ENCODE data around the gene PANK1.

PANK1 gene

DNA sequence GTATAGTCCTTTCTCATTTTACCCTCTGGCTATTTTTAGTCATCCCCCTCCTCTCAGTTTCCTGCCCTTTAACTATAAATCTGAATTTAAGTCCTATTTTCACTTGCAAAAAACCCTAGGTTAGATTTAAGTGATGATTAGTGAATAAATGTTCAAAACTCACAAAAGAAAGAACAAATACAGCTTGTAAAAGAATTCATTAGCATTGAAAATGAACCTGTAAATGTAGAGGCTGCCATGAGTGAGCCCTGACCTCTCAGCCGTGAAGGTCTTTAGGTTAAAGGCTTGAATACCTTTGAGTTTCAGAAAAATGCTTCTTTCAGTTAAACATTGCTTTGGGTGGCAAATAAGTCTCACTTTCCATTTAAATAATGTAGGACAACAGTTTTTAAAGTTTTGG is 107.7 kb downstream of the PANK1 start:
- no peak for DNase-seq (ENCODE audit: low read depth in 1 of 2, low spot score in 1 of 2)

DNA sequence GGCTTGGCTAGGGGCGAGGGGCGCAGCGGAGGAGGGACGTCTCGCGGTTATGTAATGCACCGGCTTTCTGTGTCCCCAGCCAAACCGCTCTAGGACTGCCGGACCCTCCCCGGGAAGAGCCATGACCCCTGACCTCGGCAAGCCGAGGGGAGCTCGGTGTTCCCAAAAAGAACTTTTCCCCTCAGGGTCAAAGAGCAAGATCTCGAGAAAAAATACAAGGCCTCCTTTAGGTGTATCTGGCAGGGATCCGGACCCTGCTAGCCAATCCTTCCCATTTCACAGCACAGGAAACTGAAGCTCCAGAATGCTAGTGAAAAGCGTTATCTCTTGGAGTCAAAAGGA is 109.1 kb downstream of the PANK1 start:
- no peak for DNase-seq (ENCODE audit: low read depth in 1 of 2, low spot score in 1 of 2)

DNA sequence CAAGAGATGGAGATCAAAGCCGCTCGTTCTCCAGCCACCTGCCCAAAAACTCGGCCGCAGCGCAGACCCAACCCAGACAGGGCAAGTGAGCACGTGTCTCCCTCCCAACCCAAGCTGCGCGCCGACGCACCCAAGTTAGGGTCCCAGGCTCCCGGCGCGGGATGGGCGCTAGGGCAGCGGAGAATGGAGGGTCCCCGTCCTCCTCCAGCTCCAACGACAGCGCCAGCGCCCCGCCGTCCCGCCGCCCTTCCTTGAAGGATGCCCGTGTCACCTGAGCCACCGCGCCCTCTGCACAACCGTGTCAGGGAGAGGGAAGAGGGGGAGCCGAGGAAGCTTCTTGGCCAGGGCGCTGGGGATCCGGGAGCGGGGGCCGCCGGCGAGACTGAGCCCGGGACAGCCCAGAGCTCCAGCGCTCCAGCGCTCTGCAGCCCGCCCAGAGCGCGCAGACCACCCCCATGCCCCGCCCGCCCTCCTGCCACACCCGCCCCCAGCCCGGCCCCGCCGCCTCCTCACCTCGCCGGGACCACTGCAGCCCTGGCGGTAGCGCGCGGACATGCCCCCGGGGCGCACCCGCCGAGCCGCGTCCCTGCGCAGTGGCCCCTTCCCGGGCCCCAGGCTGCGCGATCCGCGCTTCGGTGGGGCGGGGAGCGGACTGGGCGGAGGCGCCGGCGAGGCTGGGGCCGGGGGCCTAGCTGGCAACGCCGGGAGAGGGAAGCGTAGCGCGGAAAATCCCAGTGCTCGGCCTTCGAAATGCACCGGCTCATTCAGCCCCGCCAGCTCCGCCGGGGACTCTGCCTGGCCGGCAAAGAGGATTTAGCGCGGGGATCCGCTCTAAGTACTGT is 109.7 kb downstream of the PANK1 start, which contains the start of gene SLC16A12:
TSS of gene SLC16A12 (minus strand) at position 424 of the 842 bp plus-strand sequence. CDS start 73,016 bp downstream, outside the sequence.
- DNase-seq (ENCODE audit: low read depth in 1 of 2, low spot score in 1 of 2) = no peak

DNA sequence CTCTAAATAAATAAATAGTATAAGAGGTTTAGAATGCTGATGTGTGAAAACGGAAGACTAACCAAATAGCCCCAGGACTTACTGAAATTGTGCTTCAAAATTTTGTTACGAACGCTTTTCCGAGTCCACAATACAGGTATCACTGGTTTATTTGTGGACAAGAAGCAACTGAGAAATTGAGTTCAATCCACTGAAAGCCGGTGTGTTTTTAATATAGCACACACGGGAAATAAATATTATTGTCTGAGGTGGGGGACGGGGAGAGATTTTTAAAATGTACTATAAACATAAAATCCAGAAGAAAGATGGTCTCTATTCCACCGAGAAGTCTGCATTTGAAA is 110.2 kb downstream of the PANK1 start:
- DNase-seq (ENCODE audit: low read depth in 1 of 2, low spot score in 1 of 2) = no peak
